GM23338 (cell line): ENCODE data around the gene ACSF2. TPM values are rescaled to one million over a fixed set of nuclear protein-coding genes. Genes with fewer than 3 reads are reported as not detected.

Experiments used
- ATAC-seq: fragments of 200-7000 bp; cut with Tn5 transposase; 3 replicates; pipeline ENCODE4 v1.9.1; 2020
- DNase-seq: peaks from one replicate; pipeline ENCODE4 v3.0.0-alpha.2; 2015; ENCODE audit warnings: low spot score
- H2AFZ ChIP-seq: fragments of 200-600 bp; sonication (generic); 2 replicates; pipeline ENCODE4 v1.8.0; 2016; ENCODE audit warnings: antibody characterized with exemption, mild to moderate bottlenecking, moderate library complexity
- H3F3A ChIP-seq: fragments of 200-600 bp; sonication (generic); replicated peaks from 2 replicates; pipeline ENCODE4 v1.8.0; 2017; ENCODE audit warnings: antibody characterized with exemption, mixed run types, low read depth
- H3K27ac ChIP-seq: fragments of 200-600 bp; sonication (generic); 2 replicates; pipeline ENCODE4 v1.6.1; 2016; ENCODE audit warnings: low read depth
- H3K27me3 ChIP-seq: fragments of 200-600 bp; sonication (generic); 2 replicates; pipeline ENCODE4 v1.8.0; 2016; ENCODE audit warnings: mild to moderate bottlenecking, mixed run types, moderate library complexity; ENCODE audit not compliant: insufficient read depth
- H3K36me3 ChIP-seq: fragments of 200-600 bp; sonication (generic); 2 replicates; pipeline ENCODE4 v1.8.0; 2016; ENCODE audit warnings: mild to moderate bottlenecking; ENCODE audit not compliant: insufficient read depth
- H3K4me1 ChIP-seq: fragments of 200-600 bp; sonication (generic); 2 replicates; pipeline ENCODE4 v1.8.0; 2016; ENCODE audit warnings: mild to moderate bottlenecking, moderate library complexity; ENCODE audit not compliant: insufficient read depth
- H3K4me2 ChIP-seq: fragments of 200-600 bp; sonication (generic); 2 replicates; pipeline ENCODE4 v1.7.1; 2017; ENCODE audit warnings: mixed run types
- H3K4me3 ChIP-seq: fragments of 200-600 bp; sonication (generic); 2 replicates; pipeline ENCODE4 v1.6.1; 2016; ENCODE audit warnings: mixed run types
- H3K79me2 ChIP-seq: fragments of 200-600 bp; sonication (generic); replicated peaks from 2 replicates; pipeline ENCODE4 v1.8.0; 2017; ENCODE audit warnings: mild to moderate bottlenecking; ENCODE audit not compliant: insufficient read depth
- H3K9me2 ChIP-seq: fragments of 200-600 bp; sonication (generic); 2 replicates; pipeline ENCODE4 v1.8.0; 2017; ENCODE audit not compliant: insufficient read depth
- H4K20me1 ChIP-seq: fragments of 200-600 bp; sonication (generic); replicated peaks from 2 replicates; pipeline ENCODE4 v1.8.0; 2017; ENCODE audit warnings: mild to moderate bottlenecking; ENCODE audit not compliant: insufficient read depth
- H3K27ac Mint-ChIP-seq: 2 replicates; pipeline ENCODE4 v1.8.0; 2020; ENCODE audit warnings: inconsistent platforms, mild to moderate bottlenecking, moderate library complexity, mixed read lengths
- H3K27me3 Mint-ChIP-seq: 3 replicates; pipeline ENCODE4 v1.8.0; 2022; ENCODE audit warnings: low read depth, mild to moderate bottlenecking, moderate library complexity, mixed read lengths, inconsistent platforms; ENCODE audit not compliant: insufficient read depth, poor library complexity
- H3K36me3 Mint-ChIP-seq: 3 replicates; pipeline ENCODE4 v1.8.0; 2021; ENCODE audit warnings: low read depth, mild to moderate bottlenecking, inconsistent platforms, moderate library complexity, mixed read lengths
- H3K4me1 Mint-ChIP-seq: 3 replicates; pipeline ENCODE4 v1.8.0; 2020; ENCODE audit warnings: mild to moderate bottlenecking, inconsistent platforms, mixed read lengths
- H3K4me3 Mint-ChIP-seq: 3 replicates; pipeline ENCODE4 v1.8.0; 2021; ENCODE audit warnings: moderate library complexity, mild to moderate bottlenecking, inconsistent platforms, mixed read lengths
- H3K9me3 Mint-ChIP-seq: 3 replicates; pipeline ENCODE4 v1.8.0; 2020; ENCODE audit warnings: moderate library complexity, mild to moderate bottlenecking, inconsistent platforms, mixed read lengths
- CREB1 ChIP-seq: fragments of 250-450 bp; sonication (Bioruptor Pico); IDR thresholded peaks from 2 replicates; pipeline ENCODE4 v1.5.0; 2020; ENCODE audit warnings: low read depth, mild to moderate bottlenecking, moderate library complexity
- CTCF ChIP-seq, 2 experiments: fragments of 200-600 bp in 1 of 2; sonication (generic) in 1 of 2; conservative IDR thresholded peaks; 2 replicates each; pipeline versions ENCODE4 v1.5.1 to v1.6.1; 2016 to 2017; ENCODE audit warnings: antibody characterized with exemption in 2 of 2, low read depth in 2 of 2, mild to moderate bottlenecking in 2 of 2, moderate library complexity in 1 of 2
- ETS1 ChIP-seq: IDR thresholded peaks from 2 replicates; pipeline ENCODE4 v1.6.1; 2016; ENCODE audit warnings: antibody characterized with exemption
- EZH2 ChIP-seq: fragments of 200-600 bp; sonication (generic); IDR thresholded peaks from one replicate; pipeline ENCODE4 v1.8.0; 2017; ENCODE audit warnings: antibody characterized with exemption, mild to moderate bottlenecking, low read depth; ENCODE audit not compliant: unreplicated experiment
- EZH2phosphoT487 ChIP-seq: fragments of 200-600 bp; sonication (generic); IDR thresholded peaks from one replicate; pipeline ENCODE4 v1.8.1; 2018; ENCODE audit warnings: antibody characterized with exemption; ENCODE audit not compliant: unreplicated experiment
- JUNB ChIP-seq: IDR thresholded peaks from one replicate; pipeline ENCODE4 v1.6.1; 2016; ENCODE audit warnings: antibody characterized with exemption; ENCODE audit not compliant: unreplicated experiment
- NANOG ChIP-seq: IDR thresholded peaks from 2 replicates; pipeline ENCODE4 v1.6.1; 2016; ENCODE audit warnings: antibody characterized with exemption, borderline replicate concordance
- POLR2AphosphoS5 ChIP-seq: IDR thresholded peaks from 2 replicates; pipeline ENCODE4 v1.6.1; 2016; ENCODE audit warnings: antibody characterized with exemption, low read depth
- REST ChIP-seq: IDR thresholded peaks from one replicate; pipeline ENCODE4 v1.6.1; 2018; ENCODE audit warnings: antibody characterized with exemption; ENCODE audit not compliant: unreplicated experiment
- ZNF331 ChIP-seq: fragments of 250-450 bp; sonication (Bioruptor Pico); IDR thresholded peaks from 2 replicates; pipeline ENCODE4 v1.5.0; 2020; ENCODE audit warnings: low read depth, mild to moderate bottlenecking, moderate library complexity
- ZNF462 ChIP-seq: fragments of 250-450 bp; sonication (Bioruptor Pico); IDR thresholded peaks from 2 replicates; pipeline ENCODE4 v1.5.0; 2020; ENCODE audit warnings: mild to moderate bottlenecking, moderate library complexity
- polyA plus RNA-seq: library from polyadenylated mRNA; unstranded; fragments of >200 nt; fragmentation: Nextera tagmentation; extraction: Ambion mirVana; gene quantifications from 2 replicates; pipeline ENCODE4 v1.2.1, GENCODE V29; 2016
- total RNA-seq: library from RNA; depleted of rRNA; stranded (reverse); fragments of >200 nt; shearing (Covaris generic); gene quantifications from 2 replicates; pipeline ENCODE4 v1.2.3, GENCODE V29; 2014

Gene ACSF2
- total and polyA plus RNA-seq, 2 experiments from 2014 or later = 6.9 to 12.4 TPM

GRCh38 chr17:50444841-50445715 lies 19.1 kb downstream of the ACSF2 start:
- Mint-ChIP-seq H3K4me1 (peaks cover 11% of the 10 kb centered on the region), H3K36me3 (no peaks in the 10 kb centered on the region; the same call in 2 of the 3 replicates), H3K9me3 (no peaks in the 10 kb centered on the region), H3K27ac (no peak overlapping the region), H3K27me3 (peaks cover 3% of the 10 kb centered on the region), H3K4me3 (no peak overlapping the region)
- no peaks in the 10 kb centered on the region for H3F3A ChIP-seq
- H3K27ac ChIP-seq = no peak overlapping the region
- H3K27me3 ChIP-seq = no peaks in the 10 kb centered on the region
- H4K20me1 ChIP-seq = peaks cover 12% of the 10 kb centered on the region
- no peak overlapping the region for H2AFZ ChIP-seq
- TF ChIP-seq EZH2phosphoT487 = no peak
- TF ChIP-seq EZH2 = no peak
- TF ChIP-seq POLR2AphosphoS5 = no peak
- no peak for TF ChIP-seq ZNF331 (CRISPR knock-in tag)
- no peak for TF ChIP-seq CTCF (conservative IDR thresholded peaks at IDR 0.05; ENCODE audit: low read depth in 2 of 2)
- TF ChIP-seq ETS1 = no peak
- no peak for TF ChIP-seq NANOG
- no peak for TF ChIP-seq ZNF462 (CRISPR knock-in tag)
- no peak for TF ChIP-seq REST
- TF ChIP-seq JUNB = no peak
- no peak for TF ChIP-seq CREB1 (CRISPR knock-in tag)
- H3K4me3 ChIP-seq = no peak overlapping the region
- H3K4me2 ChIP-seq = no peak overlapping the region
- H3K9me2 ChIP-seq = no peaks in the 10 kb centered on the region
- H3K79me2 ChIP-seq = no peaks in the 10 kb centered on the region
- DNase-seq (no peak), ATAC-seq (no peak)
- no peaks in the 10 kb centered on the region for H3K36me3 ChIP-seq
- peaks cover 9% of the 10 kb centered on the region for H3K4me1 ChIP-seq
